A549 treated with Hydrocortisone at 1 μM for 4 hours (cell line): ENCODE measurements around the gene DDX55. TPM values are rescaled to one million over a fixed set of nuclear protein-coding genes. Genes with fewer than 3 reads are reported as not detected.

Experiments
- total RNA-seq: library from RNA; stranded (reverse); fragments of 200-300 nt; extraction: Qiagen RNA extraction; gene quantifications from 5 replicates; pipeline ENCODE4 v1.2.3, GENCODE V29; 2022

The DDX55 gene
- total RNA-seq = 29.2 to 33.1 TPM (median 30.0 TPM) in 5 replicates

GRCh38 chr12:123601602-123602489, at the start of gene DDX55:
Gene DDX55, plus strand, starts transcription at chr12:123602099. Its CDS starts 50 bp downstream, at chr12:123602149.

GRCh38 chr12:123633379-123634141, 31.7 kb downstream of the DDX55 start, which contains the start of the genes EIF2B1 and GTF2H3:
Gene EIF2B1, minus strand, starts transcription at chr12:123633686. Its CDS starts 129 bp downstream, at chr12:123633557.
Gene GTF2H3, plus strand, starts transcription at chr12:123633829. Its CDS starts 31 bp downstream, at chr12:123633860.

Other genes starting within 250 kb of the DDX55 start
- gene SBNO1, start 237.3 kb upstream of the DDX55 start, total RNA-seq = 15.9 to 29.3 TPM (median 22.6 TPM) in 5 replicates
- 49.9 to 60.5 TPM (median 53.9 TPM) in 5 replicates for gene KMT5A, start 218.0 kb upstream of the DDX55 start, total RNA-seq
- gene RILPL2, start 165.4 kb upstream of the DDX55 start, total RNA-seq = 1.4 to 1.6 TPM (median 1.5 TPM) in 5 replicates
- 17.8 to 20.3 TPM (median 18.6 TPM) in 5 replicates for gene SNRNP35, start 144.0 kb upstream of the DDX55 start, total RNA-seq
- gene RILPL1, start 68.4 kb upstream of the DDX55 start, total RNA-seq = 10.6 to 13.3 TPM (median 11.8 TPM) in 5 replicates
- 168 to 206 TPM (median 197 TPM) in 5 replicates for gene TMED2, start 17.5 kb upstream of the DDX55 start, total RNA-seq
- 31.1 to 47.0 TPM (median 35.6 TPM) in 5 replicates for gene EIF2B1, start 31.6 kb downstream of the DDX55 start, total RNA-seq
- gene GTF2H3, start 31.7 kb downstream of the DDX55 start, total RNA-seq = 24.3 to 53.4 TPM (median 25.0 TPM) in 5 replicates
- gene TCTN2, start 69.0 kb downstream of the DDX55 start, total RNA-seq = 11.2 to 14.1 TPM (median 12.8 TPM) in 5 replicates
- 17.9 to 24.1 TPM (median 21.1 TPM) in 5 replicates for gene ATP6V0A2, start 110.3 kb downstream of the DDX55 start, total RNA-seq
- 0.14 to 0.31 TPM (median 0.22 TPM) in 5 replicates for gene DNAH10, start 160.2 kb downstream of the DDX55 start, total RNA-seq